CD1c-positive myeloid dendritic cell (primary cell): ENCODE results near the gene BEST1.

Source experiments
- DNase-seq: peaks from one replicate; pipeline ENCODE4 v3.0.0-alpha.2; 2016; ENCODE audit errors: extremely low spot score

Gene BEST1

GRCh38 chr11:61916737-61917333, 33.3 kb upstream of the BEST1 start:
- DNase-seq, result no peak

GRCh38 chr11:61917334-61918109, 32.6 kb upstream of the BEST1 start, which contains the start of gene RAB3IL1:
Gene RAB3IL1 (minus strand): TSS chr11:61917566. CDS start chr11:61917367, 199 bp downstream.
- peak; percentile 25 for DNase-seq

DNA sequence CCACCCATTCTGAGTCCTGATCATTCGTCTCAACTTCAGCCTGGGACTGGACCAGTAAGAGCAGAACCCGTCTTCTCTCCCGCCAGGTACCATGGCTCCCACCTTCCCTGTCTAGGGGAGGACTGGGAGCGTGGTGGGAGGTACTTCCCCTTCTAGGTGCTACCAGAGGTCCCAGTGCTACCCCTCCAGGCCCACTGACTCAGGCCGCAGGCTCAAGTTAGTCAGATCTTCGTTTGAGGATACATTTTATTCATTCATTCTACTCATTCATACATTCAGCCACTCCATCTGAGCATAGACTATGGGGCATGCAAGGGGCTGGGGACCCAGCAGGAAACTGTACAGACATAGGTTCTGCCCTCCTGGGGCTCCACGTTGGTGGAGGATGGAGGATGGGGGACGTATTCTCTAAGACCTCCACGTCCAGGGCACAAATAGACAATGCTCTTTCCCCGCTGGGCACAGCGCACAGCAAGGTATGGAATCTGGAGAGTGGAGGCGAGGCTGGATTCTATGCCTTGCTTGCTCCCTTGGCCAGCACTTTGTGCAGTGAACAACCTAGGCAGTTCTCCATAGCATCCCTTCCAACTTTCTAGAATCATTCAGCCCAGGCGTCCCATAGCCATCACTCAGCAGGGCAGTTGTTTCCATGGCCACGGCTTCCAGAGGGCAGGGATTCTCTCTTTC, 31.8 kb upstream of the BEST1 start:
- no peak for DNase-seq

DNA sequence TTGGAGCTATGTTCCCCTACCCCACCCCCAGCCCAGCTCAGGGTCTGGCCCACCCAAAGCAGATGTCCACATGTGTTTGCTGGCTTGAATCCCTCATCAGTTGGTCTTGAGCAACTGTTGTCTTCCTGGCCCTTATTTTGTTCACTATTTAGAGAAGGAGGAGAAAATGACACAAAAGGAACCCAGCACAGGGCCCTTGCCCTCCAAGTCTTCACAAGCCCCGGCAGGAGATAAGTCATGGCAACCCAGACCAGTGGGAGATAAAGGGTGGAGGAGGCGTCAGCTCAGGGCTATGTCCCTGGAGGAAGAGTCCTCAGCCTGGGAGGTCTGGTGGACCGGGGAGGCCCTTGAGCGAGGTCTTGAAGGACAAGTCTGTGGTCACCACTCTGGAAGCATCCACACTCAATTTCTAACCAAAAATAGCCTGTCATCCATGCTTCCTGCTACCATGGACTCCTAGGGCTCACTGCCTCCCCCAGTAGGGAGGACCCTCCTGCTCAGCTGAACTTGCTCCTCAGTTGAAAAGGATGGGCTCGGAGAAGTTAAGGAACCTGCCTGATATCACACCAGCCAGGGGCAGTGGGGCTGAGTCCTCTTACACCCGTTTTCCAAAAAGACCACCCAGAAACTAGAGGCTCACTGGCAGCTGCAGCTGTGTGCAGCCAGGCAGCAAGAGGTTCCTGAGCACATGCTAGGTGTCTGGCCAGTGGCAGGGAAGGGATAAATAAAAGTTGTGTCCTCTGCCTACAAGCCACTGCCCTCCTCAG, 31.0 kb upstream of the BEST1 start:
- DNase-seq, result no peak

GRCh38 chr11:61919705-61920631, 30.2 kb upstream of the BEST1 start:
- DNase-seq, result no peak

- no peak for DNase-seq
Measured at GRCh38 chr11:61921446-61921845, 28.7 kb upstream of the BEST1 start.

DNA sequence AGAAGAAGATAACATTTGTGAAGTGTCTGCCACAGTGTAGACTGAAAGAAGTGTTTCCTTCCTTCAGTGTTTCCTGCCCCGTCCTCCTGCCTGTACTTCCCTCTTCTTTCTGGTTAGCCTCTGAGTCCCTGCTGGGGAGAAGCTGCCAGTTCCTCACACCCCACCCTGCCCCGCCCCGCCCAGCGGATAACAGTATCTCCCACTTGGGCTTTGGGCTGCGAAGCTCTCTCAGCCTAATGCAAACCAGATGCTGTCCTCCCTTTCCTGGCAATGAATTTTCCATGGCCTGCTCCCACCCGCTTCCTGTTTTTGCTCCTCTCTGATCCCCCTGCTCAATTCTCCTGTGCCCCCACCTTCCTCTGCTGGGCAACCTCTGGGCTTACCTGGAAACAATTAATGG, 27.6 kb upstream of the BEST1 start:
- DNase-seq, result peak; percentile 59

GRCh38 chr11:61923166-61924063, 26.7 kb upstream of the BEST1 start:
- DNase-seq, result no peak

DNA sequence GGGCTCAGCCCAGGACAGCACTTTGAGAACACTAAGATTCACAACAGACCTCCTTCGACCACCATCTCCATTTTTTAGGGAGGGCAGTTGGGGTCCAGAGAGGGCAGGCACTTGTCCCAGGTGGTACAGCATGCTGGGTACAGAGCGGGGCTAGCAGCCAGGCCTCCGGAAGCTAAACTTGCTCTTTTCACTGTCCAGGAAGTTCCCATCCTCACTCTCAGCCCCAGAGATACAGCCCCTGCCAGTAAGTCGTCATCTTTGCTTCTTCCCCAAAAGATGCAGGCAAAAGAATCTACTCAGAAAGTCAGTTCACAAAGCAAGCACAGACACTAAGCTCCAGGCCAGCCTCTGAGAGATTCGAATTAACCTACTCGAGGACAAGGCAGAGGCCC, 26.1 kb upstream of the BEST1 start:
- DNase-seq, result no peak

DNA sequence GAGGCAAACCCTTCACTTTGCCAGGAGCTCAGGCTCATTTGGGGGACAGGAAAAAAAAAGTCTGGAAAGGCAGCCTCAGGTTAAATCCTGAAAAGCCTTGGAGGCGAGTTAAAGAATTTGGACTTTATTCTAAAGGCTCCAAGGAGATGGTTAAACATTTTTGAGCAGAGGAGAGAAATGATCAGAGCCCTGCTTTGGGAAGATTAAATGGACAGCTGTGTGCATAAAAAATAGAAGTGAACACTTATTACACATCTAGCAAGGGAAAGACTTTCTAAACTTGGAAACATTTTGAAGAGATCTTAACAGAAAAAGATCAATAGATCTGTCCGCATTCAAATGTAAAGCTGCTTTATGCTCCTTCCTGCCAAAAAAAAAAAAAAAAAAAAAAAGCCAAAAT, 24.4 kb upstream of the BEST1 start:
- no peak for DNase-seq

DNA sequence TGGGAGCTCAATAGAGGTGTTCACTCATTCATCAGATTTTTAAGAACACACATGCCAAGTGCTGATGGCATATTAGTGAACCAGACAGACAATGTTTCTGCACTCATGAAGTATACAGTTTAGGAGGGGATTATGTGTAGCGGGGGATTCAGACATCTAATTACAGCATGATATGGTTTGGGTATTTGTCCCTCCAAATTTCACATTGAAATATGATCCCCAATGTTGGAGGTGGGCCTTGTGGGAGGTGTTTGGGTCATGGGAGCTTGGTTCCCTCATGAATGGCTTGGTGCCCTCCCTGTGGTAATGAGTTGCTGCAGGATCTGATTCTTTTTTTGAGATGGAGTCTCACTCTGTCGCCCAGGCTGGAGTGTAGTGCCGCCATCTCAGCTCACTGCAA, 23.9 kb upstream of the BEST1 start:
- DNase-seq, result no peak

DNA sequence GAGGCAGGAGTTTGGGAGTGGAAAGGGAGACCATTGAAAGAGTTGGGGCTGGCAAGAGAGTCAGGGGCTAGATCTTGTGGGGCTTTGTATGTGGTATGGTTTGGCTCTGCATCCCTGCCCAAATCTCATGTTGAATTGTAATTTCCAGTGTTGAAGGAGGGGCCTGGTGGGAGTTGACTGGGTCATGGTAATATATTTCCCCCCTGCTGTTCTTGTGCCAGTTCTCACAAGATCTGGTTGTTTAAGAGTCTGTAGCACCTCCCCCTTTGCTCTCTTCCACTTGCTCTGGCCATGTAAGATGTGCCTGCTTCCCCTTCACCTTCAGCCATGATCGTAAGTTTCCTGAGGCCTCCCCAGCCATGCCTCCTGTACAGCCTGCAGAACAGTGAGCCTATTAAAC, 22.6 kb upstream of the BEST1 start:
- no peak for DNase-seq

GRCh38 chr11:61928606-61929005, 21.5 kb upstream of the BEST1 start:
- no peak for DNase-seq

DNA sequence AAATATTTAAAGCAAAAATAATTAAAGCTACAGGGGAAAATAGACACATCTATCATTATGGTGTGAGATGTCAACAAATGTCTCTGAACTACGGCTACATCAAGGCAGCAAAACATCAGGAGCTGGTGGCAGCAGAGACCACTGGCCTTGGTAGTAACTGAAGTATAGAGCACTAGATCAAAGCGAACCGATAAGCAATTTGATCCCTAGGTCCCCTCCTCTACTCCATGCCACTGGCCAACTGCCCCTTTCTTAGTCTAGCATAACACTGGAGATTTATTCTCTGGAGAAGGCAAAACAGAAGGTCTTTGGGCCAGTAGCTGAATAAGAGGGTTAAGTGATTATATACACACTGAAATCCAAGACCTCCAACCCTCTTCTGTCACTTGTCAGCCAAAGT, 19.2 kb upstream of the BEST1 start:
- no peak for DNase-seq

DNA sequence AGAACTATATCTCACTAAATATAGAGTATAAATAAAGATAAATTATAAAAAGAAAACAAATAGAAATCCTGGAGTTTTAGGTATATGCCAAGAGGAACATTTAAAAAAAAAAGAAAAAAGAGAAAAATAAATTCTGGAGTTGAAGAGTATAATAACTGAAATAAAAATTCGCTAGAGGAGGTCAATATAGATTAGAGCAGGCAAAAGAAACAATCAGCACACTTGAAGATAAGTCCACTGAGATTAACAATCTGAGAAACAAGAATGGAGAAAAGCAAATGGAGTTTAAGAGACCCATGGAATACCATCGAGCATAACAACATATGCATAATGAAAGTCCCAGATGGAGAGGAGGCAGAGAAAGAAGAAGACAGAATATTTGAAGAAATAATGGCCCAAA, 14.3 kb upstream of the BEST1 start:
- DNase-seq, result no peak

DNA sequence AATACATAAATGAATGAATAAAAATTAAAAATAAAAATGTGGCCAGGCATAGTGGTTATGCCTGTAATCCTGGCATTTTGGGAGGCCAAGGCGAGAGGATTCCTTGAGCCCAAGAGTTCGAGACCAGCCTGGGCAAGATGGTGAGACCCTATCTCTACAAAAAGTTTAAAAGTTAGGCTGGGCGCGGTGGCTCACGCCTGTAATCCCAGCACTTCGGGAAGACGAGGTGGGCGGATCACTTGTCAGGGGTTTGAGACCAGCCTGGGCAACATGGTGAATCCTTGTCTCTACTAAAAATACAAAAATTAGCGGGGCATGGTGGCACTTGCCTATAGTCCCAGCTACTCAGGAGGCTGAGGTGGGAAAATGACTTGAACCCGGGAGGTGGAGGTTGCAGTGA, 9.7 kb upstream of the BEST1 start:
- no peak for DNase-seq

- DNase-seq, result no peak
Measured at GRCh38 chr11:61945191-61945590, 5.0 kb upstream of the BEST1 start.

GRCh38 chr11:61946894-61947293, 3.3 kb upstream of the BEST1 start:
- DNase-seq, result no peak

- DNase-seq, result peak; percentile 84
Measured at GRCh38 chr11:61947486-61948210, 2.5 kb upstream of the BEST1 start.
